Fibroblast of upper back skin (primary cell): ENCODE results near the gene RIMBP3B.
"Not testable (repeated sequence)": the region's sequence is repeated elsewhere in the genome, so short reads cannot be mapped to it uniquely, and the experiment has no call there.

Source experiments
- DNase-seq: peaks from one replicate; pipeline ENCODE4 v3.0.0-alpha.2; 2013

The RIMBP3B gene

DNA sequence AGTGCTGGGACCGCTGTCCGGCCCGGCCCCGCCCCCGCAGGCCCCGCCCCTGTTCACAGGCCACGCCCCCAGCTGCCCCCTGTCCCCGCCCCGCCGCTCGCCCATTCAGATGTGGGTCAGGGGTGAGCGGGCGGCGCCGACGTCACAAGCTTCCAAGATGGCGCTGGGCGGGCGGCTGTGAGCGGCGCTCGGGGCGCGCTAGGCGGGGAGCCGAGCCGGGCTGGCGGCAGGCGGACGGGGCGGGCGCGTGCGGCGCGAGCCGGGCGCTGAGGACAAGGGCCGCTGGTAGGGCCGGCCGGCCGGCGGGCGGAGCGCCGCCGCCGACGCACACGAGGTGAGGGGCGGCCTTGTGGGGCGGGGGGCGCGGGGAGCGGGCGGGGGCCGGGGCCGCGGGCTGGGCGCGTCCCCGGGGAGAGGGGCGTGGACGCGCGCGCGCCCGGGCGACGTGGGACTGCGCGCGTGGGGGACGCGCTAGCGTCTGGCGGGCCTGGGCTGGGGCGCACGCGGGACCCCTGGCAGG lies 33.7 kb downstream of the RIMBP3B start, which contains the start of gene HIC2:
TSS of gene HIC2 (plus strand) at position 145 of the 520 bp plus-strand sequence. CDS start 25,461 bp downstream, outside the sequence.
- not testable (repeated sequence) for DNase-seq

DNA sequence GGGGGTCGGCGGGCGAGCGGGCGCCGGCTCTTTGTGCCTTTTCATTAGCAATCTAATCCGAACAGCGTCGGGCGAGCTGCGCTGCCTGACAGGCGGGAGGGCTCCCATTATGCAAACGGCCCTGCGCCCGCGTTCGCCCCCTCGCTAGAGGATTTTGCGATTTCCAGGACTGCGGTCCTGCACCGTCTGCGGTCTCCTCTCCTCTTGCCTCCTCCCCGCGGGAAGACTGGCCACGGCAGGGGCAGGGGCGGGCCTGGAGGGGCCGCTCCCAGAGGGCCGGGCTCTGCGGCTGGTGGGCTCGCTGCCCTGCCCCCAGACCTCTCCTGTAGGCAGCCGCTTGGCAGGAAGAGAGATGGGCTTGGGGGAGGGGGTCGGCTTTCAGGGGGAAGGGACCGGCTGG lies 34.3 kb downstream of the RIMBP3B start:
- not testable (repeated sequence) for DNase-seq

DNA sequence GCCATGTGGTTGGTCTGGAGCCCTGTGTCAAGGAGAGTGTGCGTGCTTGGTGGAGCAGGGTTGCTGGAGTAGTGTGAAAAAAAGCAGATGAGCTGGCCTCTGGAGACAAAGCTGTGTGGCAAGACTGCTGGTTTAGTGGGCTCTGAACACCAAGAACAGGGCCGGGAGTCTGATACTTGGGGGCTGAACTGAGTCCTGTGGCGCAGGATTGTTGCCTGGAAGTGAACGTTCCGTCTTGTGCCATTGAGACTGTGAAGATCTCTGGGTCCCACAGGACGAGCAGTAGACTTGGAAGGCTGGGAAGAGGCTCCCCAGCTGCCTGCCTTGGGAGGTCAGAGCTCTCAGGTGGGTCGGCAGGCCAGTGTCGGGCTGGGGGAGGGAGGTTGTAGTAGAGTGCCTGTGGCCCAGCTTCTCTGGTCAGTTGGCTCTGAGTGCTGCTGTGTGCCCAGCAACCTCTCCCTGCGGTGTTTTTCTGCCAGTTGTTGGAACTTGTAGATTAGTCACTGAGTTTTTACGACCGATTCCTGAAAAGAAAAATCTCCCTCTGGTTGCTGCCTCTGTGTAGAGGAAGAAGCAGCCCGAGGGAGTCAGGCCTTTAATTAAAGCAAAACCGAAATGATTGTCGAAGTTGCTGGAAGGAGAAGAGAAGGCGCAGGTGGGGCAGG lies 35.6 kb downstream of the RIMBP3B start:
- DNase-seq: not testable (repeated sequence)

DNA sequence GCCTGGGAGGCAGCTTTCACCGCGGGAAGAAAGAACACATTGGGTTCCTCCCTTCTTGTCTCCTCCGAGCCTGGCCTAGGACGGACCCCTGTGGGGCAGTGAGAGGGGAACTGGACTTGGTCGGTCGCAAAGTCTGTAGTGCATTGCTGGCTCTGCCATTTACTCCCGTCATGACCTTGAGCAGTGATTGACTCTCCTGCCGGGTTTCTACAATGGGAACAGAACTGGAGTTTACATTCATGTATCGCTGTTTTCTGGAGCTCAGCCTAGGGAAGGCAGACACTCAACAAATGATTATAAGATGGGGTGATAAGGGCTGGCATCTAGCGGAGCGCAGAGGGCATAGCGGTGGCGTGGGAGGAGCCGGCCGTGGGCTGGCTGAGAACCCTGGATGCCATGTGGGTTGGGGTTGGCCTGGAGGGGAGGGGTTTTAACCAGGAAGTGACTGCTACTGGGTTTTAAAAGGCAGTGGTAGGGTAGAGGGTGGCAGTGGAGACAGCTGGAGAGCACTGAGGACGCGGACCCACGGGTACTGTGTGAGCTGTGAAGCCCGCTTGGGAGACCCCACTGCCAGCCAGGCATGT lies 36.7 kb downstream of the RIMBP3B start:
- DNase-seq: not testable (repeated sequence)

GRCh38 chr22:21424084-21424709 lies 40.6 kb downstream of the RIMBP3B start:
- not testable (repeated sequence) for DNase-seq

DNA sequence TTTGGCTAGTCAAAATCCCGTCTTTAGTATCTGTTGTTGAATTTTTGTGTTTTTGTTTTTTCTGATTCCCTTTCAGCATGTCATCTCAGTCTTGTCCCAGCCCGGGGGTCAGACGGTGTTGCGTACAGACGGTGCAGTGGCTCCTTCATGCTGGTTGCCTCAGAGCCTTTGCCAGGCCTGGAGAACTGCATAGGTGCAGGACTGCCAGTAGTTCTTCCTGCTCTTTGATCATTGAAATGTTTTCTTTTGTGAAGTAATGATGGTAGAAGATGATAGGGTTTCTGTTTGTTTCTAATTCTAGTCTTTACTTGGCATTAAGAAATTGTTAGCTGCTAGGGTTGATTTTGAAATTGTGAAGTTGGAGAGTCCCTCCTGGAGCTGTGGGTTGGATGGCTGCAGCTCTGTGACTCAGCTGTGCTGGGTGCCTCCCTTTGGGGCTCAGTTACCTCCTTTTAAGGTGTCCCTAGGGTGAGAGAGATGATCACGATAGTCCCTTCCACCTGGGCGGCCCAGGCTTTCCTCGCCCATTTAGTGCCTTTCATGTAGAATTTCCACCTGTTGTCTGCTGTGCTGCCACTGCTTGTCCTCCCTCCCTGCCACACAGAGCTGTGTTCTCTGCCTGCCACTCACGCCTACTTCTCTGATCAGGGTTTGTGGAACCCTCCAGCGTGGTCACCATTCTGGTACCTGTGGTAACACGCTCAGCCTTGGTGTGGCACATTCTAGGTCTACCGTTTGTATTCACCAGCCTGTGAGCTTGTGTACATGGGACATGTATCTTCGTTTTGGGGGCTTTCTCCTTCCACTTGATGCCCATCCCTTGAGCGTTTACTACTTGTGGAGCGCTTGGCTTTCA lies 51.1 kb downstream of the RIMBP3B start:
- DNase-seq: not testable (repeated sequence)

GRCh38 chr22:21435998-21436810 lies 52.7 kb downstream of the RIMBP3B start:
- DNase-seq: not testable (repeated sequence)

- DNase-seq: not testable (repeated sequence)
These were observed 54.5 kb downstream of the RIMBP3B start for GRCh38 chr22:21438013-21438412.
